Activated CD4-positive, alpha-beta T cell treated with anti-CD3 and anti-CD28 coated beads for 4 hours (primary cell): ENCODE results near the gene MRPL12.
A peak's percentile ranks its signal among the peaks of the same experiment; 100 is the strongest.
"Not testable (repeated sequence)": the region's sequence is repeated elsewhere in the genome, so short reads cannot be mapped to it uniquely, and the experiment has no call there.

Source experiments
- DNase-seq, 2 donors: peaks; one replicate each; pipeline ENCODE4 v3.0.0-alpha.2; 2020

MRPL12 gene

GRCh38 chr17:81702934-81703746 is at the start of gene MRPL12:
MRPL12 (plus strand) TSS chr17:81703367; CDS start chr17:81703502, 135 bp downstream.
- peak; percentile 84 to 85 for DNase-seq

- no peak for DNase-seq
Observed at GRCh38 chr17:81655378-81656117, 47.6 kb upstream of the MRPL12 start.

DNA sequence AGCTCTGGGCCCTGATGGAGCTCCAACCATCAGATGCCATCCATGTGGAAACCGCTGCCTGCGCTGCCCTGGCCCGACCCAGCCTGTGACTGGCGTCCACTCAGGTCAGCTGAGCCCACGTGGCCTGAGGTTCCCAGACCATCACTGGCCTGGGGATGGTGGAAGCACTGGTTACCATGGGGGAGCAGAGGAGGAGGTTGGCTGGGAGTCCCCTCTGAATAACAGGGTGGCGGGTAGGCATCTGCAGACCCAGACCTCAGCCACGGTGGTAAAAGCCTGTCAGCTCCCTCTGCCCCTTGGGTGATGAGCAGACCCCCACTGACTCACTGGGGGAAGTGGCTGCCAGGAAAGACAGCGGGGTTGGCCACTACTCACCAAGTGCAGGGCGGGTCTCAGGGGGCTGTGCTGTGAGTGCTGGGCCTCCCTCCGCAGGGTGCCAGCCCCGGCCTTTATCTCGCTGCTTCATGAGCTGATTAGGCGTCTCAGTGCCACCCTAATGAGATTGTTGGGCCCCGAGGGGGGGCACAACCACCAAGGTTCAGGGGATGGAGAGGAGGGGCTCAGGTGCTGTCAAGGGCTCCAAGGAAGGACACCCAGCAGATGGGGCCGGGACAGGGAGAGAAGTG is 46.9 kb upstream of the MRPL12 start, which contains the start of gene PDE6G:
PDE6G (minus strand) TSS at position 425 of the 626 bp plus-strand sequence. CDS start 3,237 bp downstream, outside the sequence.
- no peak for DNase-seq

GRCh38 chr17:81656835-81657234 is 46.3 kb upstream of the MRPL12 start:
- DNase-seq = no peak

GRCh38 chr17:81659038-81659437 is 44.1 kb upstream of the MRPL12 start:
- DNase-seq = no peak

DNA sequence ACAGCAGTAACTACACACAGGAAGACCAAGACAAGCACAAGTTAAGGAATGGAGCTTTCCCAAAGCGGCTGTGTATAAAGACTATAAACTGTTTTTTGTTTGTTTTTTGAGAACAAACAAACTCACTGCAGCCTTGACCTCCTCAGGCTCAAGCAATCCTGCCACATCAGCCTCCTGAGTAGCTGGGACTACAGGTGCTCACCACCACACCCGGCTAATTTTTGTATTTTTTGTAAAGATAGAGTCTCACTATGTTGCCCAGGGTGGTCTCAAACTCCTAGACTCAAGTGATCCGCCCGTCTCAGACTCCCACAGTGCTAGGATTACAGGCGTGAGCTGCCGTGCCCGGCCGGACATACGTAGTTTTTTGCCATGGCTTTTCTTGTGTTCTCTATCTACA is 42.7 kb upstream of the MRPL12 start:
- DNase-seq = no peak

DNA sequence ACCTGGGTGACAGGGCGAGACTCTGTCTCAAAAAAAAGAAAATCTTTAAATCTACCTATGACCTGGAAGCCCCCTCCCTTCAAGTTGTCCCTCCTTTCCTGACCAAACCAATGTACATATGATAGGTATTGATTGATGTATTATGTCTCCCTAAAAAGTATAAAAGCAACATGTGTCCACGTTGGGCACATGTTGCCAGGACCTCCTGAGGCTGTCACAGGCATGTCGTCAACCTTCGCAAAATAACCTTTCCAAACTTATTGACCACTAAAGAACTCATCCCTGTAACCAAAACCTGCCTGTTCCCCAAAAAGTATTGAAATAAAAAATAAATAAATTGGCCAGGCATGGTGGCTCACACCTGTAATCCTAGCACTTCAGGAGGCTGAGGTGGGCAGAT is 41.2 kb upstream of the MRPL12 start:
- DNase-seq = no peak

GRCh38 chr17:81664051-81664470 is 39.1 kb upstream of the MRPL12 start:
- DNase-seq = no peak

DNA sequence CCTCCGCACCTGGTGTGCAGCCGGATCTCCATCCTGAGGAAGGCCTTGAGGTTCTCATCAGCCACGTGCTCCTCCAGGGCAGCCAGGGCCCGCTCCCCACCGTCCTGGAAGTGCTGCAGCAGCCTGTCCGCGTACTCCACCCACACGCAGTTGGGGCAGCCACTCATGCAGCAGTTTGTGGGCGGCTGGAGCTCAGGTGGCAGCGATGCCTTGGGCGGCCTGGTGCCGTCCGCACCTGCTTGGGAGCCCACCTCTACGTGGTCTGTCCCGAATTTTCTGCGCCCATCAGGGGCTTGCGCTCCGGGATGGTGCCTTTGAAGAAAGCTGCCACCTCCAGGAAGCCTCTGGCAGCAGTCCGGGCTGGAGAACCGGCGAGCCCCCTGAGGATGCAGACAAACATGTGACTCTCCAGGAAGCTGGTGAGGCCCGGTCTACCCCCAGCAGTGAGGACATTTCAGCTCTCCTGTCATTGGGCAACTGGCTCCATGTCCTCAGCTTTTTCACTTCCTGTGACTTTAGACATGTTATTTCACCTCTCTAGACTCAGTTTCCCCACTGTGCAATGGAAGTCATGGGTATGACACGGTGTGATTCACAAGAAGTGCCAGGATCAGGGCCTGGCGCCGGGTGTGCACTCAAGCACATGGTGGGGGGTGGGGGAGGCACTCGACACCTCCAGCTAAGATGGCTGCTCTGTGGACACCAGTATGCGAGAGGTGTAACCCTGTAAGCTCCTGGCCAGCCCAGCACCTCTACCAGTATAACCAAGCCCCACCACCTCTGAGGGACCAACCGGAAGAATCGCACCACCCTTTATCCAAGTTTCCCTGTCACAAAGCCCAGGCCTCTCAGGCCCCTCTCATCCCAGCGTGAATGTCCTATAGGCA is 37.7 kb upstream of the MRPL12 start:
- peak; percentile 58 to 69 for DNase-seq

- DNase-seq = peak in 1 of 2 donors; percentile 25
Observed at GRCh38 chr17:81666092-81666341, 37.1 kb upstream of the MRPL12 start.

- peak; percentile 89 to 90 for DNase-seq
Observed at GRCh38 chr17:81666342-81667191, 36.6 kb upstream of the MRPL12 start, which contains the start of the genes CCDC137 and OXLD1. CCDC137 (plus strand) TSS chr17:81666737; CDS start chr17:81666767, 30 bp downstream. OXLD1 (minus strand) TSS chr17:81666605; CDS start chr17:81666577, 28 bp downstream.

GRCh38 chr17:81667754-81668153 is 35.4 kb upstream of the MRPL12 start:
- no peak for DNase-seq

DNA sequence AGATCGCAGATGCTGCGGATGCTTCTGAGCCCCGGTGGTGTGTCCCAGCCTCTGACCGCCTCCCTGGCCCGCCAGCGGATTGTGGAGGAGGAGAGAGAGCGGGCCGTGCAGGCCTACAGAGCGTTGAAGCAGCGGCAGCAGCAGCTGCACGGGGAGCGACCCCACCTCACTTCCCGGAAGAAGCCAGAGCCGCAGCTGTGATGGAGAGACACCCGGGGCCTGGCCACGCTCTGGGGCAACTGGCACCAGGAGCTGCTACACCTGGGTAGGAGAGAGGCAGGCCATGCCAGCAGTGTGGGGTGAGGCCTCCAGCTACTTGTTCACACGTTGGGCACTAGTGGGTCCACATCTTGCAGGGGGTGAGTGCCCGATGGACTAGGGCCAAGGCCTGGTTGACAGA is 30.7 kb upstream of the MRPL12 start:
- no peak for DNase-seq

DNA sequence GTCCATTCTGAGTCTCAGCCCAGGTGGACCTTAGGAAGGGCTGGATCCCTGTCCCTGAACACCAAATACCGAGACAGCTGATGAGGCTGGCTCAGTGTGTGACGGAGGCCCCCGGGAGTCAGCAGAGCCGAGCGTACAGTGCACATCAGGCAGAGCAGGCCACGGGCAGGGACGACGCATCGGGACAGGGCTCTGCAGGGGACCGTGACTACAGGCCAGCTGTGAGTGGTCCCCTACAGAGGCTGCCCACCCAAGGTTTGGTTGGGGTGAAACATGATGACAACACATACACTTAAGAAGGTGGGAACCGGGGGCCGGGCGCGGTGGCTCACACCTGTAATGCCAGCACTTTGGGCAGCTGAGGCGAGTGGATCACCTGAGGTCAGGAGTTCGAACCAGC is 30.2 kb upstream of the MRPL12 start:
- DNase-seq = no peak

GRCh38 chr17:81673561-81674258 is 29.5 kb upstream of the MRPL12 start:
- DNase-seq = no peak

DNA sequence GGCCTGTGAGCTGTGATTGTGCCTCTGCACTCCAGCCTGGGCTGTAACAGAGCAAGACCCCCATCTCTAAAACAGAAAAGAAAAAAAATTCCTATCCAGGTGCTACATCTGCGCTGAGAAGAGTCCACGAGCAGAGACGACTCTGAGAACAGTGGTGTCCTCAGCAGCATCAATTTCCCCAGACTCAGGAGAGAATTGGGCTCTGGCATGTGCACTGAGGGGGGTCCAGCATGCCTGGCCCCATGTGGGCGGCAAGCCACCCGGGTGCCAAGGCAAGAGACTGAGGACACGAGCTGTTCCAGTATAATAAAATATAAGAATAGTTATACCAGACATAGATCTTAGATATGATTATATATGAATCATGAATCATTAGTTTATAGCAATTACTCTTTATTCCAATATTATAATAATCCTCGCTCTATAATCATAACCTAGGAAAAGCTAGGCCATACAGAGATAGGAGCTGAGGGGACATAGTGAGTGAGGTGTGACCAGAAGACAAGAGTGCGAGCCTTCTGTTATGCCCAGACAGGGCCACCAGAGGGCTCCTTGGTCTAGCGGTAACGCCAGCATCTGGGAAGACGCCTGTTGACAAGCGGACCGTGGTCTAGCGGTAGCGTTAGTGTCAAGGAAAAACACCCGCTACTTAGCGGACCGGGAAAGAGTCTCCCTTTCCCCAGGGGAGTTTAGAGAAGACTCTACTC is 27.5 kb upstream of the MRPL12 start:
- DNase-seq = not testable (repeated sequence)

DNA sequence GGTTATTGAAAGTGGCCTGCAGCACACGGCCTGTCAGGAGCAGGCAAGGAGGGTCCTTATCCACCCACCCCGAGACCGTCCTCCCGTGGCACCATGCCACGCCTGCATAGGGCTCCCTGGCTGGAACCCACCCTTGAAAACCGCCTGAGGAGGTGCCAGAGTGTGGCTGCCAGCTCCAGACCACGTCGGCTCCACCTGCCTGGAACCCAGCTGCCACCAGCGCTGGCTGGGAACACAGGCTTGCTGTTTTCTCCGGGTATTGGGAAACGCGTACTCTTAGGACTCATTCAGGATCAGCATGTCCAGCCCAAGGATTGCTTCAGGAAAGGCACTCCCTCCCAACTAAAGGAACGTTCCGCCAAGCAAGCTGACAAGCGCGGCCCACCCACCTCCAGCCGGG is 26.3 kb upstream of the MRPL12 start:
- DNase-seq = no peak

GRCh38 chr17:81680150-81680549 is 23.0 kb upstream of the MRPL12 start:
- no peak for DNase-seq

DNA sequence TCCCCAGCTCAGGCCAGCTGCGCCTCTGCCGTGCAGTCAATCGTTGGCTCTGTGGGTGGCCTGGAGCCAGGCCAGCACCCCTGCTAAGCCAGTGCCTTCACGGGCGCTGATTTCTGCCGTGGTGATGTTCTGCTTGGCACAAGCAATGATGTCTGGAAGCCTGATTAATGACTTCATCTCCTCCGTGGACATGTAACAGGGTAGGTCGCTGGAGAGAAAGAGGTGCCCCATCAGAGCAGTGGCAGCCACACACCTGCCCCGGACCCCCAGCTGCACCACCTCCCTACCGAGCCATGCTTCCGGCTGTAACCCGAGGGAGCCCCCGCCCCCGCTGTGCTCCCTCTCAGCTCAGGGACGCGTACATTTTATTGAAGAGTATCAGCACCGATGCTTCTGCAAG is 21.5 kb upstream of the MRPL12 start:
- no peak for DNase-seq

- DNase-seq = no peak
Observed at GRCh38 chr17:81682565-81683207, 20.5 kb upstream of the MRPL12 start.
